OCI-LY3 (cell line): ENCODE measurements around the gene TMEM256.

Experiments used
- H2AFZ ChIP-seq: fragments of 200-600, 300-600 bp; shearing (Covaris generic); 2 replicates; pipeline ENCODE4 v1.6.0; 2014; ENCODE audit warnings: antibody characterized with exemption, low read depth, low read length
- H3K27ac ChIP-seq: fragments of 200-600, 300-600 bp; sonication (generic); 2 replicates; pipeline ENCODE4 v1.5.1; 2014; ENCODE audit warnings: mild to moderate bottlenecking, low read length, moderate library complexity, mixed read lengths
- H3K27me3 ChIP-seq: fragments of 200-600, 300-600 bp; sonication (generic); 2 replicates; pipeline ENCODE4 v1.6.1; 2014; ENCODE audit warnings: low read depth, low read length, mixed read lengths
- H3K36me3 ChIP-seq: fragments of 200-600, 300-600 bp; sonication (generic); replicated peaks from 2 replicates; pipeline ENCODE3; 2014; ENCODE audit warnings: low read depth, low read length, mixed read lengths
- H3K4me1 ChIP-seq: fragments of 300-600, 200-600 bp; sonication (generic); 2 replicates; pipeline ENCODE4 v1.6.1; 2014; ENCODE audit warnings: low read length, mixed read lengths
- H3K4me2 ChIP-seq: fragments of 200-600, 300-600 bp; sonication (generic); 2 replicates; pipeline ENCODE4 v1.6.1; 2014; ENCODE audit warnings: low read length, mixed read lengths
- H3K4me3 ChIP-seq: fragments of 300-600, 200-600 bp; sonication (generic); 2 replicates; pipeline ENCODE4 v1.5.1; 2014; ENCODE audit warnings: antibody characterized with exemption, mild to moderate bottlenecking, low read length, moderate library complexity
- H3K79me2 ChIP-seq: fragments of 300-600, 200-600 bp; shearing (Covaris generic); 2 replicates; pipeline ENCODE4 v1.6.1; 2014; ENCODE audit warnings: mild to moderate bottlenecking, low read length, mixed read lengths
- H3K9ac ChIP-seq: fragments of 300-600, 200-600 bp; shearing (Covaris generic); 2 replicates; pipeline ENCODE4 v1.6.0; 2014; ENCODE audit warnings: mild to moderate bottlenecking, low read length, moderate library complexity
- H3K9me3 ChIP-seq: fragments of 200-600, 300-600 bp; shearing (Covaris generic); 2 replicates; pipeline ENCODE4 v1.6.1; 2014; ENCODE audit warnings: low read length, mixed read lengths; ENCODE audit not compliant: insufficient read depth
- H4K20me1 ChIP-seq: fragments of 200-600, 300-600 bp; sonication (generic); 2 replicates; pipeline ENCODE4 v1.6.1; 2016; ENCODE audit warnings: low read length, mixed read lengths; ENCODE audit not compliant: insufficient read depth
- EZH2phosphoT487 ChIP-seq: fragments of 200-600 bp; shearing (Covaris generic); IDR thresholded peaks from 2 replicates; pipeline ENCODE4 v1.6.1; 2018; ENCODE audit warnings: antibody characterized with exemption, mixed run types, low read depth
- TF ChIP-seq, protein P1 (sequence below): fragments of 200-600, 300-600 bp; sonication (generic); IDR thresholded peaks from 2 replicates; pipeline ENCODE4 v1.5.1; 2014; ENCODE audit warnings: antibody characterized with exemption, low read length, low read depth

Gene TMEM256

DNA sequence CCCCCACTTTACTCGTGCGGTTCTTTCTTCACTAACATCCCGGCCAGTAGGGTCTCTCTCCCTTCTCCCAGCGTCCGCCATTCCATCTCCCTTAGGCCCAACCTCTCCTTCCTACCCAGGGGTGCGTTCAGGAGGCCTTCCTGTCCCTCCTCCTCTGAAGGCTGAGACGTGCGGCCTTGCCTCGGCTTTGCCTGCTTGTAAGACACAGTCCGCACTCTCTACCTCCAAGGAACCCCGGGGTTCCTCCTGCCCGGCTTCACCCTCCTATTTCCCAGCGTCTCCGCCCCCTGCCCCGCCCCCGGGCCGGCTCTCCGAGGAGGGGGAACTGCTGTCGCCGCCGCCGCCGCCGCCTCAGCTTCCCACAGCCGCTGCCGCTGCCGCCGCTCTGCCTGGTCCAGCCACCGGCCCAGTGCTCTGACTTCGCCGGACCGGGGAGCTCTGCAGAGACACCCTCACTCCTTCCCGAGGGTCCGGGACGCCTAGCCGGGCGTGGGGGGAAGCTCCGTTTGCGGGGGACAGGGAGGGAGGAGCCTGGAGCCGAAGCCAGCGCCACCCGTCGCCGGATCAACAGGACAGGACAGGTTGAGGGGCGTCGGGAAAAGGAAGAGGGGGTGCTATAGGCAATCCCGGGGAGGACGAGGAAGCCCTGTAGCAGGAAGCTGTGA lies 34.2 kb upstream of the TMEM256 start:
- Histone ChIP-seq H3K4me3 (no peak overlapping the region), H2AFZ (no peak overlapping the region), H4K20me1 (no peaks in the 10 kb centered on the region)

DNA sequence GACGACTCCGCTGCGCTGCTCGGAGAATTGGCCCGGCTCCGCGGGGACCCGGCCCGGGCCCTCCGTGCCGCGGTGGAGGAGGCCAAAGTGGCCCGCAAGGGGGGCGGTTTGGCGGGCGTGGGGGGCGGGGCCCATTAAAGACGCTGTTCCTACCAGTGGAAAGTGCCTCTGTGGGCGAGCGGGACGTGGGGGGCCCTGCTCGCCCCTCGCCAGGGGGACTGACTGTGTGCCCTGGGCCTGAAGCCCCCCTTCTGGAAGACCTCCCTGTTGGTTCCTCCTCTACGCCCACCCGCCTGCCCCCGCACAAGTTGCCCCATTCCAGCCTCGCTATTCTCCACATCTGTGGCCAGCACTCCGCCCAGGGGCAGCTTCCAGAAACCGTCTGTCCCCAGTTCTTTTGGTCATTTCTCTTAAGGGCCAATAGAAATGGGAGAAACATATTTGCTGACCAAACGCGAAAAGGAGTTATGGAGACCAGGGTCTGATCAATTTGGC lies 33.5 kb upstream of the TMEM256 start:
- Histone ChIP-seq H4K20me1 (no peaks in the 10 kb centered on the region), H3K9me3 (no peaks in the 10 kb centered on the region), H3K4me3 (no peak overlapping the region), H3K27me3 (0 out of 2 replicates have a peak, but pooled peaks cover 3% of the 10 kb centered on the region), H3K79me2 (no peaks in the 10 kb centered on the region), H3K9ac (no peak overlapping the region), H2AFZ (no peak overlapping the region), H3K27ac (no peak overlapping the region), H3K4me1 (peaks cover 12% of the 10 kb centered on the region), H3K4me2 (no peak overlapping the region), H3K36me3 (no peaks in the 10 kb centered on the region)
- no peak for TF ChIP-seq EZH2phosphoT487
- TF ChIP-seq, protein P1, sequence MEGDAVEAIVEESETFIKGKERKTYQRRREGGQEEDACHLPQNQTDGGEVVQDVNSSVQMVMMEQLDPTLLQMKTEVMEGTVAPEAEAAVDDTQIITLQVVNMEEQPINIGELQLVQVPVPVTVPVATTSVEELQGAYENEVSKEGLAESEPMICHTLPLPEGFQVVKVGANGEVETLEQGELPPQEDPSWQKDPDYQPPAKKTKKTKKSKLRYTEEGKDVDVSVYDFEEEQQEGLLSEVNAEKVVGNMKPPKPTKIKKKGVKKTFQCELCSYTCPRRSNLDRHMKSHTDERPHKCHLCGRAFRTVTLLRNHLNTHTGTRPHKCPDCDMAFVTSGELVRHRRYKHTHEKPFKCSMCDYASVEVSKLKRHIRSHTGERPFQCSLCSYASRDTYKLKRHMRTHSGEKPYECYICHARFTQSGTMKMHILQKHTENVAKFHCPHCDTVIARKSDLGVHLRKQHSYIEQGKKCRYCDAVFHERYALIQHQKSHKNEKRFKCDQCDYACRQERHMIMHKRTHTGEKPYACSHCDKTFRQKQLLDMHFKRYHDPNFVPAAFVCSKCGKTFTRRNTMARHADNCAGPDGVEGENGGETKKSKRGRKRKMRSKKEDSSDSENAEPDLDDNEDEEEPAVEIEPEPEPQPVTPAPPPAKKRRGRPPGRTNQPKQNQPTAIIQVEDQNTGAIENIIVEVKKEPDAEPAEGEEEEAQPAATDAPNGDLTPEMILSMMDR: no peak

More for the DNA sequence above, 34.2 kb upstream of the TMEM256 start:
- H3K27me3 ChIP-seq: 0 out of 2 replicates have a peak, but pooled peaks cover 3% of the 10 kb centered on the region
- no peak overlapping the region for H3K27ac ChIP-seq
- H3K4me2 ChIP-seq: no peak overlapping the region
- H3K4me1 ChIP-seq: peaks cover 12% of the 10 kb centered on the region
- no peak for TF ChIP-seq EZH2phosphoT487
- TF ChIP-seq, protein P1: no peak
- H3K9ac ChIP-seq: no peak overlapping the region
- H3K36me3 ChIP-seq: no peaks in the 10 kb centered on the region
- H3K79me2 ChIP-seq: no peaks in the 10 kb centered on the region
- H3K9me3 ChIP-seq: no peaks in the 10 kb centered on the region

DNA sequence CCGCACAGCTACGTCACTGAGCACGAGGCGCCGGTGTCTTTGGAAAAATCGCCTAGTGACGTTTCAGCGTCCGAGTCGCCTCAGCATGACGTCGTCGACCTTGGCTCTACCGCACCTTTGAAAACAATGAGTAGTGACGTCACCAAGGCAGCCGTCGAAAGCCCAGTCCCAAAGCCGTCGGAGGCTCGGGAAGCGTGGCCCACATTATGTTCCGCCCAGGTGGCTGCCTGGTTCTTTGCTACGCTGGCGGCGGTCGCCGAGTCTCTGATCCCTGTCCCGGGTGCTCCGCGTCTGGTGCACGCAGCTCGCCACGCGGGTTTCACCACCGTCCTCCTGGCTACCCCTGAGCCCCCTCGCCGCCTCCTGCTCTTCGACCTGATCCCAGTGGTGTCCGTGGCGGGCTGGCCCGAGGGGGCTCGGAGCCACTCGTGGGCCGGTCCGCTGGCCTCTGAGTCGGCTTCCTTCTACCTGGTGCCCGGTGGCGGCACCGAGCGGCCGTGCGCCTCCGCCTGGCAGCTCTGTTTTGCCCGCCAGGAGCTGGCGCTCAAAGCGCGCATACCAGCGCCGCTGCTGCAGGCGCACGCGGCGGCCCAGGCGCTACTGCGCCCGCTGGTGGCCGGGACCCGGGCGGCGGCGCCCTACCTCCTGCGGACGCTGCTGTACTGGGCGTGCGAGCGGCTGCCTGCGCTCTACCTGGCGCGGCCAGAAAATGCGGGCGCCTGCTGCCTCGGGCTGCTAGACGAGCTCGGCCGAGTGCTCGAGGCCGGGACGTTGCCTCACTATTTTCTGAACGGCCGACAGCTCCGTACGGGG lies 32.9 kb upstream of the TMEM256 start:
- Histone ChIP-seq H3K9me3 (no peaks in the 10 kb centered on the region), H3K27ac (no peak overlapping the region), H3K9ac (no peak overlapping the region), H4K20me1 (no peaks in the 10 kb centered on the region), H3K4me2 (peak overlapping the region; percentile 84), H3K27me3 (0 out of 2 replicates have a peak, but pooled peaks cover 3% of the 10 kb centered on the region), H3K79me2 (no peaks in the 10 kb centered on the region), H3K4me3 (no peak overlapping the region), H3K36me3 (no peaks in the 10 kb centered on the region), H2AFZ (no peak overlapping the region), H3K4me1 (peaks cover 12% of the 10 kb centered on the region)
- TF ChIP-seq EZH2phosphoT487: no peak
- TF ChIP-seq, protein P1: no peak
